GM12878 (cell line): ENCODE data around the gene INO80B. TPM values are rescaled to one million over a fixed set of nuclear protein-coding genes. Genes with fewer than 3 reads are reported as not detected.
A peak's percentile ranks its signal among the peaks of the same experiment; 100 is the strongest.

ENCODE experiments used
- BACH1 ChIP-seq: fragments of 450-650 bp; IDR thresholded peaks from 2 replicates; pipeline ENCODE4 v1.6.1; 2017; ENCODE audit warnings: mild to moderate bottlenecking, borderline replicate concordance
- E2F8 ChIP-seq: fragments of 450-650 bp; IDR thresholded peaks from 2 replicates; pipeline ENCODE4 v1.6.1; 2018; ENCODE audit warnings: mild to moderate bottlenecking, low read depth, moderate library complexity; ENCODE audit not compliant: partially characterized antibody
- ELK1 ChIP-seq: IDR thresholded peaks from 2 replicates; pipeline ENCODE4 v1.6.1; 2012; ENCODE audit warnings: low read depth, low read length, improper control_type of control experiment
- NRF1 ChIP-seq: conservative IDR thresholded peaks from 2 replicates; pipeline ENCODE4 v1.6.1; 2011; ENCODE audit warnings: mild to moderate bottlenecking, low read depth, low read length, improper control_type of control experiment
- PRDM15 ChIP-seq: fragments of 450-650 bp; formaldehyde crosslinking; IDR thresholded peaks from 2 replicates; pipeline ENCODE4 v1.4.0; 2020; ENCODE audit warnings: mild to moderate bottlenecking, moderate library complexity
- RAD21 ChIP-seq: IDR thresholded peaks from 2 replicates; pipeline ENCODE4 v1.6.1; 2011; ENCODE audit warnings: mild to moderate bottlenecking, low read depth, low read length, moderate library complexity; ENCODE audit not compliant: insufficient read depth
- RELB ChIP-seq: fragments of 450-650 bp; IDR thresholded peaks from 2 replicates; pipeline ENCODE4 v1.6.1; 2017; ENCODE audit warnings: low read depth, mild to moderate bottlenecking, moderate library complexity
- RUNX3 ChIP-seq: IDR thresholded peaks from 2 replicates; pipeline ENCODE4 v1.6.1; 2012; ENCODE audit warnings: low read length, inconsistent platforms
- SP1 ChIP-seq: IDR thresholded peaks from one replicate; pipeline ENCODE4 v1.6.1; 2011; ENCODE audit warnings: low read depth, low read length
- STAT1 ChIP-seq: fragments of 450-650 bp; conservative IDR thresholded peaks from 2 replicates; pipeline ENCODE4 v1.6.1; 2014; ENCODE audit warnings: antibody characterized with exemption, mild to moderate bottlenecking
- STAT3 ChIP-seq: IDR thresholded peaks from 2 replicates; pipeline ENCODE4 v1.6.1; 2011; ENCODE audit warnings: low read depth, low read length, improper control_type of control experiment
- SUZ12 ChIP-seq: fragments of 200-600 bp; sonication (generic); IDR thresholded peaks from one replicate; pipeline ENCODE4 v1.6.1; 2018; ENCODE audit warnings: antibody characterized with exemption, mild to moderate bottlenecking; ENCODE audit not compliant: unreplicated experiment
- TCF12 ChIP-seq: IDR thresholded peaks from 2 replicates; pipeline ENCODE4 v1.6.1; 2011; ENCODE audit warnings: low read depth, mild to moderate bottlenecking, low read length
- ZNF687 ChIP-seq: fragments of 450-650 bp; IDR thresholded peaks from 2 replicates; pipeline ENCODE4 v1.6.1; 2017; ENCODE audit warnings: mild to moderate bottlenecking, moderate library complexity
- ZSCAN29 ChIP-seq: fragments of 450-650 bp; IDR thresholded peaks from 2 replicates; pipeline ENCODE4 v1.6.1; 2017; ENCODE audit warnings: mild to moderate bottlenecking, moderate library complexity
- polyA plus RNA-seq, 11 experiments: library from polyadenylated mRNA; depleted of rRNA in 4 of 11; unstranded in 6 of 11; stranded (reverse) in 5 of 11; fragments of >200 nt; fragmentation: Nextera tagmentation in 4 of 11; fragmentation: Illumina TruSeq in 1 of 11; extraction: Ambion mirVana in 4 of 11; extraction: Trizol in 1 of 11; gene quantifications; 1 replicate in 1 of 11; 2 replicates in 10 of 11; pipeline versions ENCODE4 v1.2.1 to v1.2.3, GENCODE V29; 2011 to 2016; ENCODE audit warnings: inconsistent platforms in 2 of 11, missing spikeins in 2 of 11, low read depth in 1 of 11
- total RNA-seq, 4 experiments: library from RNA; depleted of rRNA in 3 of 4; stranded (reverse); fragments of >200 nt in 3 of 4; fragmentation: Illumina TruSeq in 1 of 4; extraction: Trizol in 1 of 4; gene quantifications; 2 replicates each; pipeline versions ENCODE4 v1.2.1 to v1.2.3, GENCODE V29; 2013 to 2021

INO80B gene
- total and polyA plus RNA-seq, 10 of the 15 experiments (the other 5 are each of a cell fraction or from before 2014, with no cell fraction given), result 1.3 to 26.7 (median 11.1) TPM

GRCh38 chr2:74507145-74507925 lies 52.4 kb downstream of the INO80B start, which contains the start of gene PCGF1 (continued):
- 0 out of 2 replicates have a peak, but pooled peaks have one; percentile 48 for TF ChIP-seq RELB
- peak; percentile 5; the same call in 1 of the 2 replicates for TF ChIP-seq TCF12
- TF ChIP-seq SUZ12, result no peak
- no peak for TF ChIP-seq ZSCAN29
- no peak; the same call in 1 of the 2 replicates for TF ChIP-seq STAT1
- peak; percentile 49 for TF ChIP-seq RAD21
- no peak for TF ChIP-seq STAT3
- TF ChIP-seq RUNX3, result peak; percentile 58
- no peak for TF ChIP-seq E2F8
- peak; percentile 97 for TF ChIP-seq NRF1
- peak; percentile 66 for TF ChIP-seq ZNF687
- TF ChIP-seq SP1, result peak; percentile 79
- TF ChIP-seq PRDM15 (CRISPR knock-in tag), result no peak
- TF ChIP-seq BACH1, result peak; percentile 85
- peak; percentile 90 for TF ChIP-seq ELK1
